ENCODE data around the gene PARP4.

DNA sequence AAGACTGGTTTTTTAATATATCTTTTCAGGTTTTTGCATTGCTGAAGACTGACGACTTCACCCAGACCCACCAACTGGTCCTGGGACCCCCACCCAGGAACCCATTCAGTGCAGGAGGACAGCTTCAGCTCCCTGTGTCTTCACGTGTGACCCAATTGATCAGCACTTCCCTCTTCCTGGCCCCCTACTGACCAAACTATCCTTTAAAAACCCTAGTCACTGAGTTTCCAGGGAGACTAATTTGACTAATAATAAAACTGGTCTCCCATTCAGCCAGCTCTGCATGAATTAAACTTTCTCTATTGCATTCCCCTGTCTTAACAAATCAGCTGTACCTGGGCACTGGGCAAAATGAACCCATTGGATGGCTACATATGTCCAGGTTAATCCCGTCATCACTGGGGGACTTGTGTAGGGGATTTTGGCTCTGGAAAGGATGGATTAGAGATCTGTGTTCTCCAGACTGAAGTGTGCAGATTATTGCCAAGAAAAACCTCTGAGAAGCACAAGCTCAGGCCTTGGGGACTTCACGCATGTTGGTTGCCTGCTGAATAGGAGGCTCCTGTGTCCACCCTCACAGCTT is 16.3 kb upstream of the PARP4 start:
- TF ChIP-seq RAD21 (IDR thresholded peaks at IDR 0.05; ENCODE audit: low read length) (no peak), CEBPB (IDR thresholded peaks at IDR 0.05; ENCODE audit: low read depth, low read length) (no peak), POLR2A (IDR thresholded peaks at IDR 0.05; ENCODE audit: low read depth, low read length) (no peak), FOS (IDR thresholded peaks at IDR 0.05; ENCODE audit: low read depth, low read length) (no peak)
- TF ChIP-seq, protein P1, sequence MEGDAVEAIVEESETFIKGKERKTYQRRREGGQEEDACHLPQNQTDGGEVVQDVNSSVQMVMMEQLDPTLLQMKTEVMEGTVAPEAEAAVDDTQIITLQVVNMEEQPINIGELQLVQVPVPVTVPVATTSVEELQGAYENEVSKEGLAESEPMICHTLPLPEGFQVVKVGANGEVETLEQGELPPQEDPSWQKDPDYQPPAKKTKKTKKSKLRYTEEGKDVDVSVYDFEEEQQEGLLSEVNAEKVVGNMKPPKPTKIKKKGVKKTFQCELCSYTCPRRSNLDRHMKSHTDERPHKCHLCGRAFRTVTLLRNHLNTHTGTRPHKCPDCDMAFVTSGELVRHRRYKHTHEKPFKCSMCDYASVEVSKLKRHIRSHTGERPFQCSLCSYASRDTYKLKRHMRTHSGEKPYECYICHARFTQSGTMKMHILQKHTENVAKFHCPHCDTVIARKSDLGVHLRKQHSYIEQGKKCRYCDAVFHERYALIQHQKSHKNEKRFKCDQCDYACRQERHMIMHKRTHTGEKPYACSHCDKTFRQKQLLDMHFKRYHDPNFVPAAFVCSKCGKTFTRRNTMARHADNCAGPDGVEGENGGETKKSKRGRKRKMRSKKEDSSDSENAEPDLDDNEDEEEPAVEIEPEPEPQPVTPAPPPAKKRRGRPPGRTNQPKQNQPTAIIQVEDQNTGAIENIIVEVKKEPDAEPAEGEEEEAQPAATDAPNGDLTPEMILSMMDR (conservative IDR thresholded peaks at IDR 0.05; ENCODE audit: low read depth, low read length) = no peak

Measured in IMR-90 (cell line).